Skeletal muscle tissue (tissue), 4 donors: ENCODE measurements around the gene CD36. TPM values are rescaled to one million over a fixed set of nuclear protein-coding genes. Genes with fewer than 3 reads are reported as not detected.

ENCODE experiments used
- H3K27ac ChIP-seq: one replicate; pipeline ENCODE4 v1.7.0; 2013; ENCODE audit warnings: mild to moderate bottlenecking, low read depth, low read length, inconsistent platforms
- H3K27me3 ChIP-seq, 3 donors: one replicate each; pipeline ENCODE4 v1.7.0; 2013; ENCODE audit warnings: low read length in 3 of 3; ENCODE audit not compliant: control insufficient read depth in 3 of 3, insufficient read depth in 3 of 3
- H3K36me3 ChIP-seq, 3 donors: one replicate each; pipeline ENCODE4 v1.7.0; 2013; ENCODE audit warnings: low read length in 3 of 3; ENCODE audit not compliant: control insufficient read depth in 3 of 3, insufficient read depth in 3 of 3
- H3K4me1 ChIP-seq, 3 donors: one replicate each; pipeline ENCODE4 v1.7.0; 2013; ENCODE audit warnings: low read length in 3 of 3, mild to moderate bottlenecking in 3 of 3; ENCODE audit not compliant: control insufficient read depth in 3 of 3, insufficient read depth in 3 of 3
- H3K4me3 ChIP-seq, 3 donors: one replicate each; pipeline ENCODE4 v1.7.0; 2013; ENCODE audit warnings: low read length in 3 of 3
- H3K9ac ChIP-seq, 3 donors: one replicate each; pipeline ENCODE4 v1.7.0; 2013; ENCODE audit warnings: low read length in 3 of 3, mild to moderate bottlenecking in 3 of 3, moderate library complexity in 2 of 3, low read depth in 1 of 3
- H3K9me3 ChIP-seq, 3 donors: one replicate each; pipeline ENCODE4 v1.7.0; 2013; ENCODE audit warnings: low read length in 3 of 3; ENCODE audit not compliant: control insufficient read depth in 3 of 3
- total RNA-seq: library from RNA; depleted of rRNA; stranded (reverse); fragments of >200 nt; gene quantifications from one replicate; pipeline ENCODE4 v1.2.3, GENCODE V29; 2014
- donor health status: Osteomylitis.

Gene CD36
- total RNA-seq, 1 donor from 2014 or later = 533 TPM

DNA sequence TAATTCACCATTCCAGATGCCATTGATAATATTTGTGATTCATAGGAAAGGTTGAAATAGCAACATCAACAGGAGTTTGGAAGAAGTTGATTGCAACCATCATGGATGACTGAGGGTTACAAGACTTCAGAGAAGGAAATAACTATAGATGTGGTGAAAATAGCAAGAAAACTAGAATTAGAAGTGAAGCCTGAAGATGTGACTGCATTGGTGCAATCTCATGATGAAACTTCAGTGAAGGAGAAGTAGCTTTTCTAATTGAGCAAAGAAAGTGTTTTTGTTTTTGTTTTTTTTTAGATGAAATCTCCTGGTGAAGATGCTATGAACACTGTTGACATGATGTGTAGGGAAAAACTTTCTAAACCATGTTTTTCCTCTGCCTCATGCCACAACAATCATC lies 18.7 kb upstream of the CD36 start:
- Histone ChIP-seq H3K9me3 (peaks cover 0 to 4% (median 0%) of the 10 kb centered on the region in 3 donors), H3K9ac (no peak overlapping the region), H3K4me3 (no peak overlapping the region), H3K27ac (no peak overlapping the region), H3K36me3 (no peaks in the 10 kb centered on the region), H3K4me1 (peaks cover 18 to 27% (median 19%) of the 10 kb centered on the region in 3 donors), H3K27me3 (no peaks in the 10 kb centered on the region)

DNA sequence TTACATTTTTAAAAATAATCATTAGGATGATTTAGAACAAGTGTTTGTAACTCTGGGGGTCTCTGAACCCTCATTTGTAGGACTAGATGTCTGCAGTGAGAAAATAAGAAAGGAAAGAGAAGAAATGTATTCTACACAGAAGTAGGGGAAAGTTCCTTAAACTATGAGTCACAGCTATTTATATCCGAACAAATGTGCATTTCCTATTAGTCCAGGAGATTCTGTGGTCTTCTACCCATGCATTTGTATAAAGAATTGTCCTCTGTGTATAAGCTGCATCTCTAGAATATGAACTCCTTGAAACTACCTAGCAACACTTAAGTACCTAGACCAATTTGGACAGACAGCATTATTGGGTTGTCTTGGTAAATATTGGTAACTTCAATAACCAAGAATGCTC lies 15.9 kb upstream of the CD36 start:
- Histone ChIP-seq H3K27me3 (no peaks in the 10 kb centered on the region), H3K4me1 (peaks cover 14 to 43% (median 15%) of the 10 kb centered on the region in 3 donors), H3K4me3 (no peak overlapping the region), H3K36me3 (no peaks in the 10 kb centered on the region), H3K9ac (no peak overlapping the region), H3K9me3 (peaks cover 0 to 4% (median 0%) of the 10 kb centered on the region in 3 donors), H3K27ac (peak overlapping the region; percentile 58)

- Histone ChIP-seq H3K9ac (peak overlapping the region in 2 of 3 donors; percentile 41), H3K4me1 (peaks cover 17 to 43% (median 17%) of the 10 kb centered on the region in 3 donors), H3K27ac (peak overlapping the region; percentile 9), H3K9me3 (peaks cover 0 to under 1% (median 0%) of the 10 kb centered on the region in 3 donors), H3K36me3 (no peaks in the 10 kb centered on the region), H3K4me3 (peak overlapping the region in 1 of 3 donors; percentile 17), H3K27me3 (no peaks in the 10 kb centered on the region)
These were observed 14.8 kb upstream of the CD36 start for GRCh38 chr7:80623503-80624252.

DNA sequence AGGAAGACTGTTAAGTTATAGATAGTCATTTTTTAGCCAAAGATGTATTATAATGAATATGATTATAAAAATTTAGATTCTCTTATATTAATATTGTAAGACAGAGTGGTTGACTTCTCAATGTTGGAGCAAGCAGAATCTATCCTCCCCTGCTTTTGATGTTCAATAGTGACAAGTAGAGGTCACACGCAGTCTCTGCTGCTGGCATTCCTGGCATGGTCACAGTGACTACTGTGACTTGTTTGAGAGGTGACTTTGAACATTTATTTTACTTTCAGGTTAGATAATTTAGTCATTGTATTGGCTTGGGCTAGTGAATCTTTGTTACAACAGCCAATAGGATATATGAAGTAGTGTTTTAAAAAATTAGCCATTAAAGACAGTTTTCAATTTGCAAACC lies 13.7 kb upstream of the CD36 start:
- H3K27ac ChIP-seq = peak overlapping the region; percentile 58
- peaks cover 22 to 46% (median 23%) of the 10 kb centered on the region in 3 donors for H3K4me1 ChIP-seq
- H3K4me3 ChIP-seq = peak overlapping the region in 1 of 3 donors; percentile 2

DNA sequence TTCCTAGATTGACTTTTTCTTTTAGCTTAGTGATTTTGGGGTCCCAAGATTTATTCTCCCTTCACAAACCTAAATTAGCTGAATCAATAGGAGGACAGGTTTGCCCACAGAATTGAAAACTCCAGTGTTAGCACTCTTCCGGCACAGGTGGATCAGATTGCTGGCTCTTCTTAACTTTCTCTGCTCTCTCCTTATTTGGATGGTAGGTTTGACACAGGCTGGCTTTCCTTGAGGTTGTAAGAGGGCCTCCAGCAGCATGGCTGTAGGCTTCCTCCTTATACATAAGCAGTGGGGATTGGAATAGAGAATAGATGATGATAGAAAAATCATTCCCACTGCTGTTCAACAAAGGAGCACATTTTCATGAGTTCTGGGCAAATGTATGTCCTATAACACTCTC lies 9.4 kb upstream of the CD36 start:
- Histone ChIP-seq H3K9ac (no peak overlapping the region), H3K36me3 (no peaks in the 10 kb centered on the region), H3K4me1 (peaks cover 24 to 44% (median 38%) of the 10 kb centered on the region in 3 donors), H3K27me3 (no peaks in the 10 kb centered on the region), H3K27ac (peak overlapping the region; percentile 37), H3K9me3 (no peaks in the 10 kb centered on the region), H3K4me3 (no peak overlapping the region)

More for the DNA sequence above, 13.7 kb upstream of the CD36 start:
- H3K9me3 ChIP-seq = no peaks in the 10 kb centered on the region
- peak overlapping the region in 1 of 3 donors; percentile 41 for H3K9ac ChIP-seq
- H3K27me3 ChIP-seq = no peaks in the 10 kb centered on the region
- H3K36me3 ChIP-seq = no peaks in the 10 kb centered on the region

GRCh38 chr7:80630608-80631405 lies 7.6 kb upstream of the CD36 start:
- peak overlapping the region; percentile 45 to 61 (median 57) for H3K9ac ChIP-seq
- H3K4me3 ChIP-seq = peak overlapping the region; percentile 44 to 56 (median 52)
- H3K27ac ChIP-seq = peak overlapping the region; percentile 64
- H3K36me3 ChIP-seq = no peaks in the 10 kb centered on the region
- H3K9me3 ChIP-seq = no peaks in the 10 kb centered on the region
- H3K4me1 ChIP-seq = peaks cover 26 to 43% (median 28%) of the 10 kb centered on the region in 3 donors
- no peaks in the 10 kb centered on the region for H3K27me3 ChIP-seq

- H3K4me3 ChIP-seq = peak overlapping the region in 2 of 3 donors; percentile 34 to 56
- peaks cover 28 to 43% (median 31%) of the 10 kb centered on the region in 3 donors for H3K4me1 ChIP-seq
- H3K27me3 ChIP-seq = no peaks in the 10 kb centered on the region
- H3K9ac ChIP-seq = peak overlapping the region in 2 of 3 donors; percentile 35 to 45
- no peaks in the 10 kb centered on the region for H3K36me3 ChIP-seq
- peak overlapping the region; percentile 64 for H3K27ac ChIP-seq
- no peaks in the 10 kb centered on the region for H3K9me3 ChIP-seq
These were observed 7.0 kb upstream of the CD36 start for GRCh38 chr7:80631421-80631820.

DNA sequence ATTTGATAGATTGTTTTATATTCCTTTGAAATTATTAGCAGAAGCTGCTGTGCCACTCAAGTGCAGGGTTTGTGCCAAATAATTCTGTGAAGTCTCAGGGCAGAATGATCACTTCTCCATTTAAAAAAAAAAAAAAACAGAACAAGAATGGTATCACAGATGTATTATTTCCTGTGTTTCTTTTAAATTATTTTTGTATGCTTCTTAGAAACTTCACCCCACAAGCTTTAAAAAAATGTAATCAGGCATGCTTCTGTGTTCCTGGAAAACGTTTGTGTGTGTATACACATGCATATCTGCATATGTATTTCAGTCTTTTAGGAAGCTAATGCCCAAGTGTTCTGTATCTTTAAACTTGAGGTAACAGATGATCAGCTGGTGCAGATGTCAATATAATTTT lies 6.3 kb upstream of the CD36 start:
- peak overlapping the region in 1 of 3 donors; percentile 57 for H3K9ac ChIP-seq
- no peaks in the 10 kb centered on the region for H3K27me3 ChIP-seq
- H3K4me1 ChIP-seq = peaks cover 25 to 40% (median 31%) of the 10 kb centered on the region in 3 donors
- H3K36me3 ChIP-seq = no peaks in the 10 kb centered on the region
- H3K4me3 ChIP-seq = no peak overlapping the region
- no peaks in the 10 kb centered on the region for H3K9me3 ChIP-seq
- no peak overlapping the region for H3K27ac ChIP-seq

GRCh38 chr7:80632819-80633218 lies 5.6 kb upstream of the CD36 start:
- Histone ChIP-seq H3K36me3 (no peaks in the 10 kb centered on the region), H3K27me3 (no peaks in the 10 kb centered on the region), H3K9ac (no peak overlapping the region), H3K4me1 (peaks cover 25 to 40% (median 31%) of the 10 kb centered on the region in 3 donors), H3K4me3 (no peak overlapping the region), H3K9me3 (no peaks in the 10 kb centered on the region), H3K27ac (no peak overlapping the region)

- H3K27me3 ChIP-seq = no peaks in the 10 kb centered on the region
- no peak overlapping the region for H3K9ac ChIP-seq
- peak overlapping the region; percentile 69 for H3K27ac ChIP-seq
- no peaks in the 10 kb centered on the region for H3K36me3 ChIP-seq
- H3K4me1 ChIP-seq = peaks cover 22 to 32% (median 22%) of the 10 kb centered on the region in 3 donors
- H3K9me3 ChIP-seq = no peaks in the 10 kb centered on the region
- H3K4me3 ChIP-seq = no peak overlapping the region
These were observed 3.9 kb upstream of the CD36 start for GRCh38 chr7:80634505-80634904.
